Erythroblast (primary cell): ENCODE results near the gene GPC6.

Experiments used
- GATA1 ChIP-seq: IDR thresholded peaks from 2 replicates; pipeline ENCODE4 v1.6.1; 2011; ENCODE audit warnings: low read depth, mild to moderate bottlenecking, control low read depth, low read length, moderate library complexity
- POLR2A ChIP-seq: IDR thresholded peaks from 2 replicates; pipeline ENCODE4 v1.6.1; 2011; ENCODE audit warnings: mild to moderate bottlenecking, low read length

- TF ChIP-seq POLR2A (no peak), GATA1 (no peak)
Measured at GRCh38 chr13:93603043-93603442, 376.4 kb downstream of the GPC6 start.
